Liver (tissue), 9 donors: ENCODE measurements around the gene PPP6R2. TPM values are rescaled to one million over a fixed set of nuclear protein-coding genes. Genes with fewer than 3 reads are reported as not detected.

ENCODE experiments used
- DNase-seq: peaks from one replicate; pipeline ENCODE4 v3.0.0-alpha.2; 2017; ENCODE audit warnings: low spot score
- H3K27ac ChIP-seq, 2 donors: one replicate each; pipeline ENCODE4 v1.7.0; 2013; ENCODE audit warnings: inconsistent platforms in 2 of 2, low read length in 2 of 2, control low read depth in 1 of 2, low read depth in 1 of 2, mild to moderate bottlenecking in 1 of 2
- H3K27me3 ChIP-seq, 4 donors: one replicate each; pipeline versions ENCODE4 v1.6.1 to v1.7.0; 2013; ENCODE audit warnings: low read length in 3 of 4, inconsistent platforms in 1 of 4, mild to moderate bottlenecking in 1 of 4, moderate library complexity in 1 of 4; ENCODE audit not compliant: control insufficient read depth in 4 of 4, insufficient read depth in 4 of 4
- H3K36me3 ChIP-seq, 4 donors: one replicate each; pipeline versions ENCODE4 v1.6.1 to v1.7.0; 2013; ENCODE audit warnings: low read length in 3 of 4, mild to moderate bottlenecking in 3 of 4, low read depth in 1 of 4, moderate library complexity in 1 of 4; ENCODE audit not compliant: control insufficient read depth in 4 of 4, insufficient read depth in 3 of 4
- H3K4me1 ChIP-seq, 4 donors: one replicate each; pipeline versions ENCODE4 v1.6.1 to v1.7.0; 2013; ENCODE audit warnings: low read length in 3 of 4, mild to moderate bottlenecking in 3 of 4, moderate library complexity in 1 of 4; ENCODE audit not compliant: control insufficient read depth in 4 of 4, insufficient read depth in 4 of 4
- H3K4me3 ChIP-seq, 3 donors: one replicate each; pipeline versions ENCODE4 v1.6.1 to v1.7.0; 2013; ENCODE audit warnings: low read length in 3 of 3, control low read depth in 1 of 3, low read depth in 1 of 3, mild to moderate bottlenecking in 1 of 3
- H3K9ac ChIP-seq, 2 donors: one replicate each; pipeline ENCODE4 v1.7.0; 2013; ENCODE audit warnings: low read length in 2 of 2, mild to moderate bottlenecking in 2 of 2, moderate library complexity in 2 of 2, control low read depth in 1 of 2, low read depth in 1 of 2
- H3K9me3 ChIP-seq, 4 donors: one replicate each; pipeline versions ENCODE4 v1.6.1 to v1.7.0; 2013; ENCODE audit warnings: low read length in 3 of 4; ENCODE audit not compliant: control insufficient read depth in 4 of 4
- EGR1 ChIP-seq, 2 donors: IDR thresholded peaks; 2 replicates each; pipeline ENCODE4 v1.6.1; 2016 to 2018; ENCODE audit warnings: antibody characterized with exemption in 2 of 2, low read depth in 2 of 2
- FOXA1 ChIP-seq: IDR thresholded peaks from 2 replicates; pipeline ENCODE4 v1.6.1; 2016; ENCODE audit warnings: antibody characterized with exemption
- FOXA2 ChIP-seq: IDR thresholded peaks from 2 replicates; pipeline ENCODE4 v1.6.1; 2016; ENCODE audit warnings: antibody characterized with exemption
- GABPA ChIP-seq, 2 donors: IDR thresholded peaks in 1 of 2; conservative IDR thresholded peaks in 1 of 2; 2 replicates each; pipeline ENCODE4 v1.6.1; 2016; ENCODE audit warnings: antibody characterized with exemption in 2 of 2, mild to moderate bottlenecking in 1 of 2, moderate library complexity in 1 of 2
- HNF4A ChIP-seq, 2 donors: conservative IDR thresholded peaks; 2 replicates each; pipeline ENCODE4 v1.6.1; 2016; ENCODE audit warnings: antibody characterized with exemption in 2 of 2, mild to moderate bottlenecking in 2 of 2
- HNF4G ChIP-seq: IDR thresholded peaks from 2 replicates; pipeline ENCODE4 v1.6.1; 2016; ENCODE audit warnings: antibody characterized with exemption
- JUND ChIP-seq, 2 donors: IDR thresholded peaks; 2 replicates each; pipeline ENCODE4 v1.6.1; 2016; ENCODE audit warnings: antibody characterized with exemption in 2 of 2
- NR2F2 ChIP-seq: IDR thresholded peaks from 2 replicates; pipeline ENCODE4 v1.6.1; 2016; ENCODE audit warnings: antibody characterized with exemption
- RAD21 ChIP-seq, 2 donors: IDR thresholded peaks; 2 replicates each; pipeline ENCODE4 v1.6.1; 2016; ENCODE audit warnings: antibody characterized with exemption in 2 of 2, mild to moderate bottlenecking in 2 of 2
- TAF1 ChIP-seq: conservative IDR thresholded peaks from 2 replicates; pipeline ENCODE4 v1.6.1; 2016; ENCODE audit warnings: antibody characterized with exemption, mild to moderate bottlenecking
- WGBS: extraction: QIAGEN DNeasy Blood & Tissue Kit; methylation state at CpG from one replicate; pipeline ENCODE4 v1.1.7; 2013; 5-methylcytosine and 5-hydroxymethylcytosine counted together
- polyA plus RNA-seq, 2 donors: library from polyadenylated mRNA; stranded (reverse) in 1 of 2; unstranded in 1 of 2; fragments of 200-250 nt in 1 of 2; fragments of >200 nt in 1 of 2; fragmentation: Nextera tagmentation in 1 of 2; extraction: Ambion mirVana in 1 of 2; gene quantifications; one replicate each; pipeline versions ENCODE4 v1.2.1 to v1.2.3, GENCODE V29; 2013 to 2015
- total RNA-seq, 2 donors: library from RNA; depleted of rRNA; stranded (reverse); fragments of >200 nt; gene quantifications; one replicate each; pipeline ENCODE4 v1.2.3, GENCODE V29; 2014
- TF ChIP-seq, protein P1 (sequence below): IDR thresholded peaks from 2 replicates; pipeline ENCODE4 v1.6.1; 2016; ENCODE audit warnings: antibody characterized with exemption
- TF ChIP-seq, protein P2 (sequence below): IDR thresholded peaks from 2 replicates; pipeline ENCODE4 v1.6.1; 2016; ENCODE audit warnings: antibody characterized with exemption, mild to moderate bottlenecking
- TF ChIP-seq, protein P3 (sequence below): IDR thresholded peaks from 2 replicates; pipeline ENCODE4 v1.6.1; 2016; ENCODE audit warnings: antibody characterized with exemption
- TF ChIP-seq, protein P4 (sequence below): IDR thresholded peaks from 2 replicates; pipeline ENCODE4 v1.6.1; 2016; ENCODE audit warnings: antibody characterized with exemption
- TF ChIP-seq, protein P5 (sequence below): fragments of 150-350 bp; IDR thresholded peaks from 2 replicates; pipeline ENCODE4 v1.5.1; 2017; ENCODE audit warnings: improper control_type of control experiment, low read depth, low read length; ENCODE audit not compliant: missing input control
- donor health status: healthy.
- donor health status: healthy.
- donor health status: healthy.
- donor health status: healthy.
- donor health status: healthy.

Gene PPP6R2
- total and polyA plus RNA-seq, 4 donors = 28.8 to 117 (median 47.2) TPM

DNA sequence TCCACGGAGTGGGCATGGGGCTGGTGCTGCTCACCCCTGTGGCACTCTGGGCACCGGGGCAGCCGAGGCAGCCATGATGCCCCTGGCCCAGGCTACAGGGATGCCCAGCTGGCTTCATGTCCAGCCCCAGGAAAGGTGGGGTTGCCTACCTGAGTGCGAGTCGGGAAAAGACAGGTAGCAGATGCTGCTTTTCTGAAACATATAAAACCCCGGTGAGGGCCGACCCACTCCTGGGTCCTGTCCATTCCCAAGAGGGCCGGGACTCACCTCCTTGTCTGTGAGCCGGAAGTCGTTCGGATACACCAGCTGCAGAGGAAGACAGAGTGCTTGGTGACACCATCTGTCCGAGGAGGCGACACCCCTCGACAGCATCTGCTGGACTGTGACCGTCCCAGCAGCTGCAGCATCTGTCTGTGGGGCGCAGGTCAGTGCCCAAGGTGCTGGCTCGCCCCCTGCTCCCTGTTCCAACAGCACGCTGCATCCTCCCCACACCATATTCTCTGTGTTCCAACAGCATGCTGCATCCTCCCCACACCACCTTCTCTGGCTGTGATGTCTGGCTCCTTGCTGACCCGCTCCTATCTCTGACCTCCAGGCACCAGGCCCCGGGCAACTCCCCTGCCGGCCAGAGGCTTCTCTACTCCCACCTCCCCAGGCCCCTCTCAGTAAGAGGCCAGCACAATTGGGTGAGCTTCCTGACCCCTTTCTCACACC is 24.3 kb upstream of the PPP6R2 start:
- Histone ChIP-seq H3K9me3 (no peaks in the 10 kb centered on the region), H3K9ac (no peak overlapping the region), H3K27ac (no peak overlapping the region), H3K4me1 (no peaks in the 10 kb centered on the region), H3K27me3 (no peaks in the 10 kb centered on the region), H3K36me3 (no peaks in the 10 kb centered on the region), H3K4me3 (no peak overlapping the region)
- 90% methylated on average over 21 of the region's 21 CpGs for WGBS
- TF ChIP-seq FOXA1 (no peak), EGR1 (IDR thresholded peaks at IDR 0.05; ENCODE audit: low read depth in 2 of 2) (no peak), TAF1 (no peak)
- TF ChIP-seq, protein P1, sequence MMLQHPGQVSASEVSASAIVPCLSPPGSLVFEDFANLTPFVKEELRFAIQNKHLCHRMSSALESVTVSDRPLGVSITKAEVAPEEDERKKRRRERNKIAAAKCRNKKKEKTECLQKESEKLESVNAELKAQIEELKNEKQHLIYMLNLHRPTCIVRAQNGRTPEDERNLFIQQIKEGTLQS = no peak
- no peak for DNase-seq

DNA sequence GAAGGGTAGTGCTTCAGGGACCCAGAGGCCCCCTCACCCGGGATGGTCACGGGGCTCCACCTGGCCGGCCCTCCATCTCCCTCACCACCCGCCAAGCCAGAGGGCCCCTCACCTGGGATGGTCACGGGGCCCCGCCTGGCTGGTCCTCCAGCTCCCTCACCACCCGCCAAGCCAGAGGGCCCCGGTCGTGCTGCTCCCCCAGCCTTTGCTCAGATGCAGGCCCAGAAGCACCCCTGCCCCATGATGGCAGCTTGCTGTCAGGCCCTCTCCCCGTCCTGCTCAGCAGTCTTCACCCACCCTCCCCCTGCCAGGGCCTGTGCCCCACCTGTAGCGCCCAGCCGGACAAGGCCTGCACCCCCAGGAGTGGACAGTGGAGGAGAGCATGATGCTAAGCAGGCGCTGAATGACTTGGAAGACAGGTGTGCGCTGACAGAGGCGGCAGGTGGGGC is 23.6 kb upstream of the PPP6R2 start:
- Histone ChIP-seq H3K4me1 (no peaks in the 10 kb centered on the region), H3K36me3 (no peaks in the 10 kb centered on the region), H3K4me3 (no peak overlapping the region), H3K27me3 (no peaks in the 10 kb centered on the region), H3K9ac (no peak overlapping the region), H3K27ac (no peak overlapping the region), H3K9me3 (no peaks in the 10 kb centered on the region)
- WGBS = 93% methylated on average over 15 of the region's 15 CpGs
- no peak for DNase-seq
- TF ChIP-seq, protein P1 = no peak
- TF ChIP-seq RAD21 (IDR thresholded peaks at IDR 0.05) (no peak), EGR1 (IDR thresholded peaks at IDR 0.05; ENCODE audit: low read depth in 2 of 2) (no peak), NR2F2 (no peak), HNF4G (no peak), HNF4A (conservative IDR thresholded peaks at IDR 0.05) (no peak), FOXA2 (no peak), JUND (IDR thresholded peaks at IDR 0.05) (no peak), TAF1 (no peak), GABPA (IDR thresholded peaks at IDR 0.05 in 1 of 2, conservative IDR thresholded peaks at IDR 0.05 in 1 of 2) (no peak)
- TF ChIP-seq, protein P2, sequence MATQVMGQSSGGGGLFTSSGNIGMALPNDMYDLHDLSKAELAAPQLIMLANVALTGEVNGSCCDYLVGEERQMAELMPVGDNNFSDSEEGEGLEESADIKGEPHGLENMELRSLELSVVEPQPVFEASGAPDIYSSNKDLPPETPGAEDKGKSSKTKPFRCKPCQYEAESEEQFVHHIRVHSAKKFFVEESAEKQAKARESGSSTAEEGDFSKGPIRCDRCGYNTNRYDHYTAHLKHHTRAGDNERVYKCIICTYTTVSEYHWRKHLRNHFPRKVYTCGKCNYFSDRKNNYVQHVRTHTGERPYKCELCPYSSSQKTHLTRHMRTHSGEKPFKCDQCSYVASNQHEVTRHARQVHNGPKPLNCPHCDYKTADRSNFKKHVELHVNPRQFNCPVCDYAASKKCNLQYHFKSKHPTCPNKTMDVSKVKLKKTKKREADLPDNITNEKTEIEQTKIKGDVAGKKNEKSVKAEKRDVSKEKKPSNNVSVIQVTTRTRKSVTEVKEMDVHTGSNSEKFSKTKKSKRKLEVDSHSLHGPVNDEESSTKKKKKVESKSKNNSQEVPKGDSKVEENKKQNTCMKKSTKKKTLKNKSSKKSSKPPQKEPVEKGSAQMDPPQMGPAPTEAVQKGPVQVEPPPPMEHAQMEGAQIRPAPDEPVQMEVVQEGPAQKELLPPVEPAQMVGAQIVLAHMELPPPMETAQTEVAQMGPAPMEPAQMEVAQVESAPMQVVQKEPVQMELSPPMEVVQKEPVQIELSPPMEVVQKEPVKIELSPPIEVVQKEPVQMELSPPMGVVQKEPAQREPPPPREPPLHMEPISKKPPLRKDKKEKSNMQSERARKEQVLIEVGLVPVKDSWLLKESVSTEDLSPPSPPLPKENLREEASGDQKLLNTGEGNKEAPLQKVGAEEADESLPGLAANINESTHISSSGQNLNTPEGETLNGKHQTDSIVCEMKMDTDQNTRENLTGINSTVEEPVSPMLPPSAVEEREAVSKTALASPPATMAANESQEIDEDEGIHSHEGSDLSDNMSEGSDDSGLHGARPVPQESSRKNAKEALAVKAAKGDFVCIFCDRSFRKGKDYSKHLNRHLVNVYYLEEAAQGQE = no peak
- TF ChIP-seq, protein P3, sequence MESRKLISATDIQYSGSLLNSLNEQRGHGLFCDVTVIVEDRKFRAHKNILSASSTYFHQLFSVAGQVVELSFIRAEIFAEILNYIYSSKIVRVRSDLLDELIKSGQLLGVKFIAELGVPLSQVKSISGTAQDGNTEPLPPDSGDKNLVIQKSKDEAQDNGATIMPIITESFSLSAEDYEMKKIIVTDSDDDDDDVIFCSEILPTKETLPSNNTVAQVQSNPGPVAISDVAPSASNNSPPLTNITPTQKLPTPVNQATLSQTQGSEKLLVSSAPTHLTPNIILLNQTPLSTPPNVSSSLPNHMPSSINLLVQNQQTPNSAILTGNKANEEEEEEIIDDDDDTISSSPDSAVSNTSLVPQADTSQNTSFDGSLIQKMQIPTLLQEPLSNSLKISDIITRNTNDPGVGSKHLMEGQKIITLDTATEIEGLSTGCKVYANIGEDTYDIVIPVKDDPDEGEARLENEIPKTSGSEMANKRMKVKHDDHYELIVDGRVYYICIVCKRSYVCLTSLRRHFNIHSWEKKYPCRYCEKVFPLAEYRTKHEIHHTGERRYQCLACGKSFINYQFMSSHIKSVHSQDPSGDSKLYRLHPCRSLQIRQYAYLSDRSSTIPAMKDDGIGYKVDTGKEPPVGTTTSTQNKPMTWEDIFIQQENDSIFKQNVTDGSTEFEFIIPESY = no peak
- TF ChIP-seq, protein P4, sequence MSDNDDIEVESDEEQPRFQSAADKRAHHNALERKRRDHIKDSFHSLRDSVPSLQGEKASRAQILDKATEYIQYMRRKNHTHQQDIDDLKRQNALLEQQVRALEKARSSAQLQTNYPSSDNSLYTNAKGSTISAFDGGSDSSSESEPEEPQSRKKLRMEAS = no peak
- TF ChIP-seq, protein P5, sequence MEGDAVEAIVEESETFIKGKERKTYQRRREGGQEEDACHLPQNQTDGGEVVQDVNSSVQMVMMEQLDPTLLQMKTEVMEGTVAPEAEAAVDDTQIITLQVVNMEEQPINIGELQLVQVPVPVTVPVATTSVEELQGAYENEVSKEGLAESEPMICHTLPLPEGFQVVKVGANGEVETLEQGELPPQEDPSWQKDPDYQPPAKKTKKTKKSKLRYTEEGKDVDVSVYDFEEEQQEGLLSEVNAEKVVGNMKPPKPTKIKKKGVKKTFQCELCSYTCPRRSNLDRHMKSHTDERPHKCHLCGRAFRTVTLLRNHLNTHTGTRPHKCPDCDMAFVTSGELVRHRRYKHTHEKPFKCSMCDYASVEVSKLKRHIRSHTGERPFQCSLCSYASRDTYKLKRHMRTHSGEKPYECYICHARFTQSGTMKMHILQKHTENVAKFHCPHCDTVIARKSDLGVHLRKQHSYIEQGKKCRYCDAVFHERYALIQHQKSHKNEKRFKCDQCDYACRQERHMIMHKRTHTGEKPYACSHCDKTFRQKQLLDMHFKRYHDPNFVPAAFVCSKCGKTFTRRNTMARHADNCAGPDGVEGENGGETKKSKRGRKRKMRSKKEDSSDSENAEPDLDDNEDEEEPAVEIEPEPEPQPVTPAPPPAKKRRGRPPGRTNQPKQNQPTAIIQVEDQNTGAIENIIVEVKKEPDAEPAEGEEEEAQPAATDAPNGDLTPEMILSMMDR = no peak
